LNCaP clone FGC (cell line): ENCODE results near the gene SBK1.
A peak's percentile ranks its signal among the peaks of the same experiment; 100 is the strongest.

ENCODE experiments used
- DNase-seq: peaks from one replicate; pipeline ENCODE4 v3.0.0-alpha.2; 2011; ENCODE audit warnings: low read depth
- H3K4me3 ChIP-seq: 2 replicates; pipeline ENCODE4 v1.5.1; 2011; ENCODE audit warnings: mild to moderate bottlenecking, low read depth, low read length, control low read depth
- CTCF ChIP-seq: IDR thresholded peaks from 2 replicates; pipeline ENCODE4 v1.5.1; 2012; ENCODE audit warnings: mild to moderate bottlenecking; ENCODE audit not compliant: control insufficient read depth, insufficient read depth; ENCODE audit errors: extremely low read depth

SBK1 gene

GRCh38 chr16:28267356-28267755 lies 25.0 kb upstream of the SBK1 start:
- DNase-seq, result no peak
- no peak overlapping the region for H3K4me3 ChIP-seq
- TF ChIP-seq CTCF, result no peak

- TF ChIP-seq CTCF, result no peak
- DNase-seq, result no peak
- no peak overlapping the region for H3K4me3 ChIP-seq
Measured at GRCh38 chr16:28273511-28273910, 18.8 kb upstream of the SBK1 start.

- TF ChIP-seq CTCF, result no peak
- no peak for DNase-seq
Measured at GRCh38 chr16:28274676-28275075, 17.6 kb upstream of the SBK1 start.

GRCh38 chr16:28276301-28276700 lies 16.0 kb upstream of the SBK1 start:
- no peak for DNase-seq
- no peak for TF ChIP-seq CTCF
- no peak overlapping the region for H3K4me3 ChIP-seq

More at GRCh38 chr16:28274676-28275075, 17.6 kb upstream of the SBK1 start:
- H3K4me3 ChIP-seq, result no peak overlapping the region

GRCh38 chr16:28277537-28278388 lies 14.6 kb upstream of the SBK1 start:
- peak overlapping the region; percentile 39 for H3K4me3 ChIP-seq
- DNase-seq, result peak; percentile 28
- TF ChIP-seq CTCF, result peak; percentile 99

- no peak for DNase-seq
- H3K4me3 ChIP-seq, result no peak overlapping the region
- TF ChIP-seq CTCF, result no peak
Measured at GRCh38 chr16:28279006-28279405, 13.3 kb upstream of the SBK1 start.
